GM19099 (cell line): ENCODE results near the gene NAA35.

Source experiments
- POLR2A ChIP-seq: IDR thresholded peaks from 3 replicates; pipeline ENCODE4 v1.6.1; 2011; ENCODE audit warnings: low read depth; ENCODE audit not compliant: insufficient read length; ENCODE audit errors: extremely low read depth

Gene NAA35

GRCh38 chr9:86069206-86069869 lies 128.4 kb downstream of the NAA35 start:
- no peak for TF ChIP-seq POLR2A
